Activated CD4-positive, alpha-beta memory T cell treated with anti-CD3 and anti-CD28 coated beads, Interleukin-2, amount 10 ng/mL, durations not matched to agents 7 days and 5 days (primary cell): ENCODE measurements around the gene PGS1. TPM values are rescaled to one million over a fixed set of nuclear protein-coding genes. Genes with fewer than 3 reads are reported as not detected.

ENCODE experiments used
- CTCF ChIA-PET: fragments of 350-600 bp; sonication (Branson Sonifier 250); formaldehyde crosslinking; loops from one replicate; lab custom pipeline; 2021; ENCODE audit warnings: antibody characterized with exemption, inconsistent platforms; lab: Charles Lee
- POLR2A ChIA-PET: fragments of 350-600 bp; sonication (Branson Sonifier 250); formaldehyde crosslinking; loops from one replicate; lab custom pipeline; 2021; ENCODE audit warnings: antibody characterized with exemption; lab: Charles Lee
- DNase-seq: peaks from one replicate; pipeline ENCODE4 v3.0.0-alpha.2; 2020
- H3K27ac Mint-ChIP-seq: one replicate; pipeline ENCODE4 v1.8.0; 2021; ENCODE audit warnings: mild to moderate bottlenecking, mixed read lengths
- H3K27me3 Mint-ChIP-seq: one replicate; pipeline ENCODE4 v1.8.0; 2021; ENCODE audit warnings: mixed read lengths
- H3K36me3 Mint-ChIP-seq: one replicate; pipeline ENCODE4 v1.8.0; 2021; ENCODE audit warnings: low read depth, mixed read lengths
- H3K4me1 Mint-ChIP-seq: one replicate; pipeline ENCODE4 v1.8.0; 2021; ENCODE audit warnings: mixed read lengths
- H3K4me3 Mint-ChIP-seq: one replicate; pipeline ENCODE4 v1.8.0; 2021; ENCODE audit warnings: mild to moderate bottlenecking, mixed read lengths
- H3K9me3 Mint-ChIP-seq: one replicate; pipeline ENCODE4 v1.8.0; 2021; ENCODE audit warnings: mixed read lengths
- total RNA-seq, 2 experiments: library from RNA; stranded (reverse); gene quantifications; one replicate each; pipeline ENCODE4 v1.2.3, GENCODE V29; 2021

Gene PGS1
- total RNA-seq, 2 experiments from 2014 or later, result 70.7 to 75.5 TPM

GRCh38 chr17:78418326-78419026, 40.0 kb downstream of the PGS1 start:
- CTCF ChIA-PET, result interaction anchor here (0.6 to 2.4 kb wide), 5 partner anchors 56 to 192 kb away, joined by 3 to 7 read pairs (median 5); no protein-coding TSS in a partner anchor
- Mint-ChIP-seq H3K27ac (peak overlapping the region; percentile 40), H3K27me3 (no peaks in the 10 kb centered on the region), H3K9me3 (no peaks in the 10 kb centered on the region), H3K36me3 (peaks cover 76% of the 10 kb centered on the region), H3K4me1 (peaks cover 79% of the 10 kb centered on the region), H3K4me3 (no peak overlapping the region)
- no peak for DNase-seq
- POLR2A ChIA-PET, result interaction anchor here (1.8 kb wide), 1 partner anchor 64 kb away, joined by 5 read pairs; no protein-coding TSS in a partner anchor

- ChIA-PET POLR2A (interaction anchor here (0.9 to 2.5 kb wide), 5 partner anchors 41 to 76 kb away, joined by 3 to 31 read pairs (median 3); partner anchors contain the start of genes PGS1 and SOCS3), CTCF (interaction anchor here (2.4 to 5.0 kb wide), 3 partner anchors 58 to 169 kb away, joined by 7 to 67 read pairs (median 24); partner anchors contain the start of gene SOCS3)
- no peak overlapping the region for H3K4me3 Mint-ChIP-seq
- H3K4me1 Mint-ChIP-seq, result peaks cover 69% of the 10 kb centered on the region
- no peaks in the 10 kb centered on the region for H3K27me3 Mint-ChIP-seq
- H3K27ac Mint-ChIP-seq, result peak overlapping the region; percentile 52
- no peak for DNase-seq
- peaks cover 76% of the 10 kb centered on the region for H3K36me3 Mint-ChIP-seq
- no peaks in the 10 kb centered on the region for H3K9me3 Mint-ChIP-seq
Measured at GRCh38 chr17:78419970-78420815, 41.7 kb downstream of the PGS1 start.

- H3K27ac Mint-ChIP-seq, result no peak overlapping the region
- POLR2A ChIA-PET, result interaction anchor here (1.6 to 2.5 kb wide), 3 partner anchors 42 to 170 kb away, joined by 3 to 31 read pairs (median 7); partner anchors contain the start of genes PGS1 and SOCS3
Measured at GRCh38 chr17:78421084-78421533, 42.7 kb downstream of the PGS1 start.

GRCh38 chr17:78421534-78422266, 43.3 kb downstream of the PGS1 start:
- ChIA-PET CTCF (interaction anchor here (0.5 to 5.0 kb wide), 19 partner anchors 10 to 401 kb away, joined by 3 to 67 read pairs (median 4); partner anchors contain the start of genes PGS1 and SOCS3), POLR2A (interaction anchor here (0.9 to 2.5 kb wide), 5 partner anchors 40 to 170 kb away, joined by 3 to 31 read pairs (median 3); partner anchors contain the start of genes PGS1 and SOCS3)
- peaks cover 66% of the 10 kb centered on the region for H3K36me3 Mint-ChIP-seq
- no peak overlapping the region for H3K4me3 Mint-ChIP-seq
- H3K9me3 Mint-ChIP-seq, result no peaks in the 10 kb centered on the region
- H3K27me3 Mint-ChIP-seq, result no peaks in the 10 kb centered on the region
- DNase-seq, result peak; percentile 81
- H3K4me1 Mint-ChIP-seq, result peaks cover 54% of the 10 kb centered on the region
- H3K27ac Mint-ChIP-seq, result peak overlapping the region; percentile 58

More at GRCh38 chr17:78421084-78421533, 42.7 kb downstream of the PGS1 start:
- peaks cover 71% of the 10 kb centered on the region for H3K36me3 Mint-ChIP-seq
- no peak for DNase-seq
- peaks cover 60% of the 10 kb centered on the region for H3K4me1 Mint-ChIP-seq
- H3K27me3 Mint-ChIP-seq, result no peaks in the 10 kb centered on the region
- CTCF ChIA-PET, result interaction anchor here (0.7 to 5.0 kb wide), 12 partner anchors 10 to 401 kb away, joined by 3 to 67 read pairs (median 6); partner anchors contain the start of gene SOCS3
- no peak overlapping the region for H3K4me3 Mint-ChIP-seq
- H3K9me3 Mint-ChIP-seq, result no peaks in the 10 kb centered on the region

GRCh38 chr17:78422267-78422605, 43.8 kb downstream of the PGS1 start:
- Mint-ChIP-seq H3K36me3 (peaks cover 66% of the 10 kb centered on the region), H3K27ac (peak overlapping the region; percentile 58), H3K4me3 (no peak overlapping the region), H3K27me3 (no peaks in the 10 kb centered on the region), H3K9me3 (no peaks in the 10 kb centered on the region), H3K4me1 (peaks cover 49% of the 10 kb centered on the region)
- POLR2A ChIA-PET, result interaction anchor here (0.9 to 2.5 kb wide), 5 partner anchors 41 to 171 kb away, joined by 3 to 31 read pairs (median 3); partner anchors contain the start of genes PGS1 and SOCS3
- CTCF ChIA-PET, result interaction anchor here (0.5 to 5.0 kb wide), 19 partner anchors 9 to 402 kb away, joined by 3 to 67 read pairs (median 3); partner anchors contain the start of genes PGS1 and SOCS3
- no peak for DNase-seq

- H3K4me1 Mint-ChIP-seq, result peaks cover 44% of the 10 kb centered on the region
- no peak overlapping the region for H3K4me3 Mint-ChIP-seq
- ChIA-PET CTCF (interaction anchor here (0.6 to 5.0 kb wide), 13 partner anchors 8 to 403 kb away, joined by 3 to 67 read pairs (median 5); partner anchors contain the start of genes PGS1 and SOCS3), POLR2A (interaction anchor here (1.1 to 2.5 kb wide), 2 partner anchors 42 to 63 kb away, joined by 3 to 31 read pairs; partner anchors contain the start of gene SOCS3)
- H3K9me3 Mint-ChIP-seq, result no peaks in the 10 kb centered on the region
- no peaks in the 10 kb centered on the region for H3K27me3 Mint-ChIP-seq
- no peak for DNase-seq
- no peak overlapping the region for H3K27ac Mint-ChIP-seq
- peaks cover 65% of the 10 kb centered on the region for H3K36me3 Mint-ChIP-seq
Measured at GRCh38 chr17:78422872-78423588, 44.6 kb downstream of the PGS1 start.

- peaks cover 67% of the 10 kb centered on the region for H3K36me3 Mint-ChIP-seq
- POLR2A ChIA-PET, result interaction anchor here (1.6 kb wide), 1 partner anchor 64 kb away, joined by 3 read pairs; the partner anchor contains the start of gene SOCS3
- no peaks in the 10 kb centered on the region for H3K27me3 Mint-ChIP-seq
- no peak overlapping the region for H3K27ac Mint-ChIP-seq
- H3K9me3 Mint-ChIP-seq, result no peaks in the 10 kb centered on the region
- no peak overlapping the region for H3K4me3 Mint-ChIP-seq
- peaks cover 36% of the 10 kb centered on the region for H3K4me1 Mint-ChIP-seq
- CTCF ChIA-PET, result interaction anchor here (0.6 to 5.0 kb wide), 6 partner anchors 12 to 163 kb away, joined by 3 to 67 read pairs (median 4); partner anchors contain the start of gene SOCS3
- DNase-seq, result no peak
Measured at GRCh38 chr17:78423961-78424675, 45.7 kb downstream of the PGS1 start.

GRCh38 chr17:78425429-78425828, 47.0 kb downstream of the PGS1 start:
- Mint-ChIP-seq H3K27ac (no peak overlapping the region), H3K9me3 (no peaks in the 10 kb centered on the region), H3K4me1 (peaks cover 27% of the 10 kb centered on the region), H3K36me3 (peaks cover 66% of the 10 kb centered on the region), H3K4me3 (no peak overlapping the region), H3K27me3 (no peaks in the 10 kb centered on the region)
- ChIA-PET POLR2A (no interaction called here), CTCF (interaction anchor here (0.7 to 5.0 kb wide), 3 partner anchors 63 to 137 kb away, joined by 4 to 67 read pairs (median 5); partner anchors contain the start of gene SOCS3)
- no peak for DNase-seq

GRCh38 chr17:78426293-78426879, 47.9 kb downstream of the PGS1 start:
- ChIA-PET POLR2A (no interaction called here), CTCF (no interaction called here)
- H3K27me3 Mint-ChIP-seq, result no peaks in the 10 kb centered on the region
- no peak overlapping the region for H3K27ac Mint-ChIP-seq
- peaks cover 19% of the 10 kb centered on the region for H3K4me1 Mint-ChIP-seq
- peaks cover 56% of the 10 kb centered on the region for H3K36me3 Mint-ChIP-seq
- no peak overlapping the region for H3K4me3 Mint-ChIP-seq
- no peaks in the 10 kb centered on the region for H3K9me3 Mint-ChIP-seq
- no peak for DNase-seq

GRCh38 chr17:78427140-78427539, 48.7 kb downstream of the PGS1 start:
- no peaks in the 10 kb centered on the region for H3K27me3 Mint-ChIP-seq
- H3K36me3 Mint-ChIP-seq, result peaks cover 49% of the 10 kb centered on the region
- CTCF ChIA-PET, result no interaction called here
- H3K9me3 Mint-ChIP-seq, result no peaks in the 10 kb centered on the region
- POLR2A ChIA-PET, result no interaction called here
- DNase-seq, result no peak
- H3K27ac Mint-ChIP-seq, result no peak overlapping the region
- H3K4me3 Mint-ChIP-seq, result no peak overlapping the region
- peaks cover 11% of the 10 kb centered on the region for H3K4me1 Mint-ChIP-seq
